Activated CD4-positive, alpha-beta T cell treated with anti-CD3 and anti-CD28 coated beads for 4 hours (primary cell): Measurements from ENCODE around the gene SLC44A3.

Source experiments
- DNase-seq, 2 donors: peaks; one replicate each; pipeline ENCODE4 v3.0.0-alpha.2; 2020

SLC44A3 gene

DNA sequence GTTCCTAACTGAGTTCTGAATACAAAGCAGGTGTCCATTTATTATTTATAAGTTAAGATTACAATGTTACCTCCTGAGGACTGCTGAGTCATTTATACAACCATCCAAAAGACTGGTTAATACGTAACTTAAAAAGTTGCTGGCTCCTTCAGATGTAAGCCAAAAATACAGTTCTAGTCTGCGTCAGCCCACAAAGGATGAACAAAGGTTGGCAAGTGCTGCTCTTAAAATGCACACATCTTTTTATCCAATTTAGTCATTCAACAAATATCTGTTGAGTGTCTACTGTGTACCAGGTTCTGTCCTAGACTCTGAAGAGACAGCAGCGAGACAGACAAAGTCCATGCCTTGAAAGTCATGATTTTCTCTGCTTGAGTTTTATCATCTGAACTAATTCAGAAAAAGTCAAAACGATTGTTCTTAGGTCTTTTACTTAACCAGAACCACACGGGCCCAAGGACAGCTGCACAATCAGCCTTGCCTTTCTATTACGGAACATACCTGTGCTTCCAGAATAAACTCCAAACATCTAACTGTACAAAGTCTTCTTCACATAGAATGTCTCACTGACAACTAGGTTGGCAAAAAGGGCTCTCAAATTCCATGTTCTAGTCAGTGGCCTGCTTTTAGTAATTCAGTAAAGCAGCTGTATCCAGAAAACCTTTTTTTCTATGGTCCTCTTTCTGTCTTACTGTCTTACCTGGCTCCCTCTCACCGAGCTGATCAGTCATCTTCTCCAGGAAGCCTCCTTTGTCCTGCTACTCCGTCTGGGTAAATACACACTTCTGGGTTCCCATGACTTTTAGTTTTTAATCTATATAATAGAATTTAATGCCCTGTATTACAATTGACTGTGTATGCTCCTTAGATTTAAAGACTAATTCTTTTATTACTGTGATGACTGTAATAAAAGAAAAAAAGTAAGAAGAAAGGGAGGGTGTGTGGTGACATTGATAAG is 122.3 kb downstream of the SLC44A3 start:
- no peak for DNase-seq
